Fibroblast of lung (primary cell): Measurements from ENCODE around the gene GLRX3.

Experiments
- CTCF ChIP-seq, 2 donors: IDR thresholded peaks in 1 of 2; conservative IDR thresholded peaks in 1 of 2; 1 replicate in 1 of 2; 2 replicates in 1 of 2; pipeline ENCODE4 v1.5.1; 2011 to 2012; ENCODE audit warnings: low read length in 2 of 2, control low read depth in 1 of 2, inconsistent platforms in 1 of 2, low read depth in 1 of 2, mild to moderate bottlenecking in 1 of 2
- EZH2 ChIP-seq: IDR thresholded peaks from 2 replicates; pipeline ENCODE4 v1.5.1; 2012; ENCODE audit warnings: low read length, control low read depth, mild to moderate bottlenecking; ENCODE audit errors: missing control alignments

- TF ChIP-seq CTCF (conservative IDR thresholded peaks at IDR 0.05 in 1 of 2, IDR thresholded peaks at IDR 0.05 in 1 of 2; ENCODE audit: low read depth in 1 of 2, low read length in 2 of 2) (no peak), EZH2 (no peak)
These were observed 41.1 kb downstream of the GLRX3 start for GRCh38 chr10:130177250-130177649.
